ENCODE results near the gene CRIM1. TPM values are rescaled to one million over a fixed set of nuclear protein-coding genes. Genes with fewer than 3 reads are reported as not detected.

CRIM1 gene
- total RNA-seq, 4 donors from 2014 or later: 73.7 to 134 (median 80.7) TPM

GRCh38 chr2:36554531-36554930, 199.0 kb downstream of the CRIM1 start:
- in situ Hi-C loops (cut with MboI; ENCODE audit: low pct_ligation_motif_present in 1 of 4, low pct_unique_long_range_greater_than_20kb in 1 of 4, low sequenced_read_pairs in 3 of 4): no loop called here
- H3K27me3 ChIP-seq: no peaks in the 10 kb centered on the region
- H3K36me3 ChIP-seq: peaks cover 0 to 36% (median 13%) of the 10 kb centered on the region in 4 donors
- no peak overlapping the region for H3K27ac ChIP-seq
- H3K9me3 ChIP-seq: no peaks in the 10 kb centered on the region
- DNase-seq: no peak
- H3K4me3 ChIP-seq: no peak overlapping the region
- TF ChIP-seq POLR2A (IDR thresholded peaks at IDR 0.05) (no peak), EP300 (IDR thresholded peaks at IDR 0.05; ENCODE audit: low read depth) (no peak), CTCF (IDR thresholded peaks at IDR 0.05) (no peak), POLR2AphosphoS5 (IDR thresholded peaks at IDR 0.05) (no peak)
- intact Hi-C loops (cut with DNase I; ENCODE audit: low total_unique reads): no loop called here
- 83 to 87% methylated on average over 1 of the region's 1 CpG for WGBS, 2 donors (ENCODE audit: low coverage in 1 of 2)
- peaks cover 0 to 6% (median 0%) of the 10 kb centered on the region in 4 donors for H3K4me1 ChIP-seq

GRCh38 chr2:36555789-36556188, 200.2 kb downstream of the CRIM1 start:
- H3K27me3 ChIP-seq: no peaks in the 10 kb centered on the region
- no peak for DNase-seq
- WGBS, 2 donors (ENCODE audit: low coverage in 1 of 2): 90 to 98% methylated on average over 3 of the region's 3 CpGs
- no peak overlapping the region for H3K27ac ChIP-seq
- H3K36me3 ChIP-seq: peaks cover 0 to 29% (median 10%) of the 10 kb centered on the region in 4 donors
- intact Hi-C loops (cut with DNase I; ENCODE audit: low total_unique reads) (no loop called here), in situ Hi-C loops (cut with MboI; ENCODE audit: low pct_ligation_motif_present in 1 of 4, low pct_unique_long_range_greater_than_20kb in 1 of 4, low sequenced_read_pairs in 3 of 4) (no loop called here)
- TF ChIP-seq POLR2A (IDR thresholded peaks at IDR 0.05) (no peak), POLR2AphosphoS5 (IDR thresholded peaks at IDR 0.05) (no peak), CTCF (IDR thresholded peaks at IDR 0.05) (no peak), EP300 (IDR thresholded peaks at IDR 0.05; ENCODE audit: low read depth) (no peak)
- peaks cover 0 to 6% (median 1%) of the 10 kb centered on the region in 4 donors for H3K4me1 ChIP-seq
- no peaks in the 10 kb centered on the region for H3K9me3 ChIP-seq
- H3K4me3 ChIP-seq: no peak overlapping the region

GRCh38 chr2:36556842-36557241, 201.3 kb downstream of the CRIM1 start:
- Histone ChIP-seq H3K4me1 (peaks cover 2 to 14% (median 12%) of the 10 kb centered on the region in 4 donors), H3K27ac (no peak overlapping the region), H3K36me3 (peaks cover 0 to 20% (median 5%) of the 10 kb centered on the region in 4 donors), H3K9me3 (no peaks in the 10 kb centered on the region), H3K27me3 (no peaks in the 10 kb centered on the region), H3K4me3 (no peak overlapping the region)
- in situ Hi-C loops (cut with MboI; ENCODE audit: low pct_ligation_motif_present in 1 of 4, low pct_unique_long_range_greater_than_20kb in 1 of 4, low sequenced_read_pairs in 3 of 4) (no loop called here), intact Hi-C loops (cut with DNase I; ENCODE audit: low total_unique reads) (no loop called here)
- TF ChIP-seq POLR2AphosphoS5 (IDR thresholded peaks at IDR 0.05) (no peak), CTCF (IDR thresholded peaks at IDR 0.05) (no peak), EP300 (IDR thresholded peaks at IDR 0.05; ENCODE audit: low read depth) (no peak), POLR2A (IDR thresholded peaks at IDR 0.05) (no peak)
- 71 to 86% methylated on average over 1 of the region's 1 CpG for WGBS, 2 donors (ENCODE audit: low coverage in 1 of 2)
- DNase-seq: no peak

GRCh38 chr2:36559221-36559942, 203.8 kb downstream of the CRIM1 start:
- H3K27me3 ChIP-seq: no peaks in the 10 kb centered on the region
- DNase-seq: no peak
- 94 to 97% methylated on average over 8 to 11 of the region's 11 CpGs for WGBS, 2 donors (ENCODE audit: low coverage in 1 of 2)
- intact Hi-C loops (cut with DNase I; ENCODE audit: low total_unique reads) (no loop called here), in situ Hi-C loops (cut with MboI; ENCODE audit: low pct_ligation_motif_present in 1 of 4, low pct_unique_long_range_greater_than_20kb in 1 of 4, low sequenced_read_pairs in 3 of 4) (no loop called here)
- H3K27ac ChIP-seq: no peak overlapping the region
- H3K4me3 ChIP-seq: no peak overlapping the region
- H3K4me1 ChIP-seq: peaks cover 4 to 28% (median 22%) of the 10 kb centered on the region in 4 donors
- H3K36me3 ChIP-seq: peaks cover 0 to 17% (median 3%) of the 10 kb centered on the region in 4 donors
- no peaks in the 10 kb centered on the region for H3K9me3 ChIP-seq
- no peak for TF ChIP-seq POLR2AphosphoS5 (IDR thresholded peaks at IDR 0.05)
- no peak for TF ChIP-seq EP300 (IDR thresholded peaks at IDR 0.05; ENCODE audit: low read depth)
